MM.1S (cell line): ENCODE measurements around the gene GAB3.

Experiments
- DNase-seq: peaks from one replicate; pipeline ENCODE4 v3.0.0-alpha.2; 2015
- H2AFZ ChIP-seq: fragments of 300-600 bp; sonication (generic); 2 replicates; pipeline ENCODE4 v1.6.0; 2016; ENCODE audit warnings: antibody characterized with exemption, low read length
- H3F3A ChIP-seq: fragments of 300-600 bp; sonication (generic); 2 replicates; pipeline ENCODE4 v1.6.1; 2016; ENCODE audit warnings: mild to moderate bottlenecking, antibody characterized with exemption, low read length, moderate library complexity, mixed read lengths; ENCODE audit not compliant: insufficient read depth
- H3K27ac ChIP-seq: fragments of 300-600 bp; sonication (generic); 2 replicates; pipeline ENCODE4 v1.5.1; 2016; ENCODE audit warnings: mild to moderate bottlenecking, low read length
- H3K27me3 ChIP-seq: fragments of 300-600 bp; sonication (generic); replicated peaks from 2 replicates; pipeline ENCODE4 v1.6.0; 2016; ENCODE audit warnings: low read length; ENCODE audit not compliant: insufficient read depth
- H3K36me3 ChIP-seq: fragments of 300-600 bp; sonication (generic); replicated peaks from 2 replicates; pipeline ENCODE4 v1.6.1; 2016; ENCODE audit warnings: mild to moderate bottlenecking, low read length, mixed read lengths; ENCODE audit not compliant: insufficient read depth
- H3K4me1 ChIP-seq: fragments of 300-600 bp; sonication (generic); 2 replicates; pipeline ENCODE4 v1.6.1; 2016; ENCODE audit warnings: low read length, mixed read lengths
- H3K4me2 ChIP-seq: fragments of 300-600 bp; sonication (generic); 2 replicates; pipeline ENCODE4 v1.6.0; 2016; ENCODE audit warnings: low read depth, low read length
- H3K4me3 ChIP-seq: fragments of 300-600 bp; sonication (generic); 2 replicates; pipeline ENCODE4 v1.5.1; 2016; ENCODE audit warnings: low read length, mixed read lengths
- H3K79me2 ChIP-seq: fragments of 300-600 bp; sonication (generic); 2 replicates; pipeline ENCODE4 v1.6.1; 2016; ENCODE audit warnings: mixed run types, low read length, mixed read lengths
- H3K9ac ChIP-seq: fragments of 300-600 bp; sonication (generic); 2 replicates; pipeline ENCODE4 v1.6.1; 2016; ENCODE audit warnings: low read length, mixed read lengths
- H3K9me2 ChIP-seq: fragments of 300-600 bp; sonication (generic); replicated peaks from 2 replicates; pipeline ENCODE4 v1.6.1; 2016; ENCODE audit warnings: mild to moderate bottlenecking, low read length, mixed read lengths; ENCODE audit not compliant: insufficient read depth
- H3K9me3 ChIP-seq: fragments of 300-600 bp; sonication (generic); replicated peaks from 2 replicates; pipeline ENCODE4 v1.6.1; 2016; ENCODE audit warnings: mild to moderate bottlenecking, low read length, mixed read lengths; ENCODE audit not compliant: insufficient read depth
- H4K20me1 ChIP-seq: fragments of 300-600 bp; sonication (generic); 2 replicates; pipeline ENCODE4 v1.6.1; 2016; ENCODE audit warnings: mild to moderate bottlenecking, low read length, moderate library complexity, mixed read lengths; ENCODE audit not compliant: insufficient read depth
- EZH2 ChIP-seq: fragments of 300-600 bp; sonication (generic); optimal IDR thresholded peaks from 2 replicates; pipeline ENCODE3; 2017; ENCODE audit warnings: low read depth, mild to moderate bottlenecking, antibody characterized with exemption, low read length, mixed read lengths
- EZH2phosphoT487 ChIP-seq: fragments of 300-600 bp; sonication (generic); IDR thresholded peaks from 2 replicates; pipeline ENCODE4 v1.6.1; 2018; ENCODE audit warnings: antibody characterized with exemption, low read length
- TF ChIP-seq, protein P1 (sequence below): fragments of 300-600 bp; sonication (generic); IDR thresholded peaks from 2 replicates; pipeline ENCODE4 v1.5.1; 2016; ENCODE audit warnings: antibody characterized with exemption, low read length, mixed read lengths

The GAB3 gene

DNA sequence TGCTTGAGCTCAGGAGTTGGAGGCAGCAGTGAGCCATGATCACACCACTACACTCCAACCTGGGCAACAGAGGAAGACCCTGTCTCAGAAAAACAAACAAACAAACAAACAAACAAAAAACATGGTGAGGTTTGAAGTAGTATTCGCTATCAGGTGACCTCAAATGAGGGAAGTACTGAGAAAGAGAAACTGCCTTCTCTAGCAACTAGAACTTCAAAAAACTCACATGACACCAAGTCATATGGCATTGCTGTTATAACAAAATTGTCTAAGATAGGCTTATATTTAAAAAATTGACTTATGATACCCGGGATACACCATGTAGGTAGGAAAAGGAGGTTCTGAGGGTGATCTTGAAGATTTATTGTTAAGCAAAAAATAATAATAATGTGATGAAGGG is 44.1 kb upstream of the GAB3 start:
- H3K9me2 ChIP-seq, result no peaks in the 10 kb centered on the region
- H3K4me3 ChIP-seq, result no peak overlapping the region
- H3K27ac ChIP-seq, result no peak overlapping the region
- H3K27me3 ChIP-seq, result no peaks in the 10 kb centered on the region
- H3K4me2 ChIP-seq, result no peak overlapping the region
- no peak for TF ChIP-seq EZH2
- TF ChIP-seq, protein P1, sequence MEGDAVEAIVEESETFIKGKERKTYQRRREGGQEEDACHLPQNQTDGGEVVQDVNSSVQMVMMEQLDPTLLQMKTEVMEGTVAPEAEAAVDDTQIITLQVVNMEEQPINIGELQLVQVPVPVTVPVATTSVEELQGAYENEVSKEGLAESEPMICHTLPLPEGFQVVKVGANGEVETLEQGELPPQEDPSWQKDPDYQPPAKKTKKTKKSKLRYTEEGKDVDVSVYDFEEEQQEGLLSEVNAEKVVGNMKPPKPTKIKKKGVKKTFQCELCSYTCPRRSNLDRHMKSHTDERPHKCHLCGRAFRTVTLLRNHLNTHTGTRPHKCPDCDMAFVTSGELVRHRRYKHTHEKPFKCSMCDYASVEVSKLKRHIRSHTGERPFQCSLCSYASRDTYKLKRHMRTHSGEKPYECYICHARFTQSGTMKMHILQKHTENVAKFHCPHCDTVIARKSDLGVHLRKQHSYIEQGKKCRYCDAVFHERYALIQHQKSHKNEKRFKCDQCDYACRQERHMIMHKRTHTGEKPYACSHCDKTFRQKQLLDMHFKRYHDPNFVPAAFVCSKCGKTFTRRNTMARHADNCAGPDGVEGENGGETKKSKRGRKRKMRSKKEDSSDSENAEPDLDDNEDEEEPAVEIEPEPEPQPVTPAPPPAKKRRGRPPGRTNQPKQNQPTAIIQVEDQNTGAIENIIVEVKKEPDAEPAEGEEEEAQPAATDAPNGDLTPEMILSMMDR, result no peak
- H3K36me3 ChIP-seq, result no peaks in the 10 kb centered on the region
- H3K9me3 ChIP-seq, result no peaks in the 10 kb centered on the region
- no peak overlapping the region for H3K9ac ChIP-seq
- H3F3A ChIP-seq, result no peaks in the 10 kb centered on the region
- no peaks in the 10 kb centered on the region for H4K20me1 ChIP-seq
- H2AFZ ChIP-seq, result no peak overlapping the region
- DNase-seq, result no peak
- H3K4me1 ChIP-seq, result 0 out of 2 replicates have a peak, but pooled peaks cover 5% of the 10 kb centered on the region
- H3K79me2 ChIP-seq, result peaks cover 10% of the 10 kb centered on the region; the same call in 1 of the 2 replicates

DNA sequence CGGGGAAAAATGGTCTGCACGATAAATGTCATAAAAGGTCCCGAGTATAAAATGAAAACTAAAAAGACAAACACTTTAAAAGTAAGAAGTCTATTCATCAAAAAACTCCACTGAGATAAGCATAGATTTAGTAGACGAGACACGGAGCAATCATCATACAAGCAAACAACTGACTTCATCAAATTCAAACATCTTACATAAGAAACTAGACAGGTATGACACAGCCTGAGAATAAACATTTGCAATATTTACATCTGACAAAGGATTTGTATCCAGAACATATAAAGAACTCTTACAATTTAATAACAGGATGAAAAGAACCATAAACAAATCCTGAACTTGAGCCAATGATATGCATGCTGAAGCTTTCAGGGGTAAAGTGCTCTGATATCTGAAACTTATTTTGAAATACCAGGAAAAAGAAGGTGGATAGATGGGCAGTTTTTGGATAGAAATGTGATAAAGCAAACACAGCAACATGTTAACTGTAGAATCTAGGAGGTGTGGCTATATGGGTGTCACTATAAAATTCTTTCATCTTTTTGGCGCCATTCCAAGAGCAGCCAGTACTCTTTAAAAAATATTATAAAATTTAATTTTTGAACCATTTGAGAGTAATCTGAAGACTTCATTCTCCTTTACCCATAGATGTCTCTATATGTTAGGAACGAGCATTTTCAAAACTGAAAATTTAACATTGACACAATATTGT is 42.4 kb upstream of the GAB3 start:
- no peak for DNase-seq
- Histone ChIP-seq H3K27me3 (no peaks in the 10 kb centered on the region), H3K9me3 (no peaks in the 10 kb centered on the region), H3K79me2 (peaks cover 10% of the 10 kb centered on the region; the same call in 1 of the 2 replicates), H4K20me1 (no peaks in the 10 kb centered on the region), H3K9ac (no peak overlapping the region), H3K4me1 (0 out of 2 replicates have a peak, but pooled peaks cover 5% of the 10 kb centered on the region), H3K9me2 (no peaks in the 10 kb centered on the region), H3K36me3 (no peaks in the 10 kb centered on the region), H3K4me3 (no peak overlapping the region), H3F3A (no peaks in the 10 kb centered on the region), H3K27ac (no peak overlapping the region), H3K4me2 (no peak overlapping the region), H2AFZ (no peak overlapping the region)
- TF ChIP-seq, protein P1, result no peak
- TF ChIP-seq EZH2phosphoT487 (no peak), EZH2 (no peak)

DNA sequence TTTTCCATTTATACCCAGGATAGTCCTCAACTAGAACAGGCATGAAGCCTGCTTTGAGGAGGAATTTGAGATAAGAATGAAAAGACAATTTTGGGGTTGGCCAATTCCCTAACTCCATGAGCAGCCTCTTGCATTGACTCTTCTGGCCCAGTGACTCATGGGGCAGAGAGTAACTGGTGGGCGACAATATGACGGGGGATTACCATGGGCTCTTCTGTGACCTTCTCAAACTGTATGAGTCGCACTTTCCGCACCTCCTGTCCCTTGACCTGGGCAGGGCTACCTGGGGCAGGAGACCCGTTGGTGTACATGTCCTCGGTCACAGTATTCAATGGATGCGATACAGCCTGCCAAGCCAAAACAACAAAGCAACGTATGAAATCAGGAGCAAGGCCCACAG is 41.1 kb upstream of the GAB3 start:
- H3K4me3 ChIP-seq, result no peak overlapping the region
- no peaks in the 10 kb centered on the region for H3K27me3 ChIP-seq
- no peaks in the 10 kb centered on the region for H3K9me3 ChIP-seq
- H3K9me2 ChIP-seq, result no peaks in the 10 kb centered on the region
- H3K79me2 ChIP-seq, result peaks cover 6% of the 10 kb centered on the region; the same call in 1 of the 2 replicates
- H3F3A ChIP-seq, result no peaks in the 10 kb centered on the region
- H3K9ac ChIP-seq, result no peak overlapping the region
- TF ChIP-seq EZH2, result no peak
- TF ChIP-seq, protein P1, result no peak
- no peak for TF ChIP-seq EZH2phosphoT487
- no peaks in the 10 kb centered on the region for H3K36me3 ChIP-seq
- H4K20me1 ChIP-seq, result no peaks in the 10 kb centered on the region
- no peak overlapping the region for H3K27ac ChIP-seq
- no peak for DNase-seq
- 0 out of 2 replicates have a peak, but pooled peaks cover 5% of the 10 kb centered on the region for H3K4me1 ChIP-seq
- H3K4me2 ChIP-seq, result no peak overlapping the region
- no peak overlapping the region for H2AFZ ChIP-seq
